Fibroblast of skin of back (primary cell): ENCODE data around the gene C8G. TPM values are rescaled to one million over a fixed set of nuclear protein-coding genes. Genes with fewer than 3 reads are reported as not detected.

ENCODE experiments used
- DNase-seq: peaks from one replicate; pipeline ENCODE4 v3.0.0-alpha.2; 2013
- polyA plus RNA-seq, 2 experiments: library from polyadenylated mRNA; unstranded; fragments of 120-200 nt; gene quantifications; one replicate each; pipeline ENCODE4 v1.2.1, GENCODE V29; 2013; ENCODE audit not compliant: insufficient read length in 2 of 2

C8G gene
- polyA plus RNA-seq (2013, experiment 1 of 2; ENCODE audit: insufficient read length): not detected
- polyA plus RNA-seq (2013, experiment 2 of 2; ENCODE audit: insufficient read length): not detected

DNA sequence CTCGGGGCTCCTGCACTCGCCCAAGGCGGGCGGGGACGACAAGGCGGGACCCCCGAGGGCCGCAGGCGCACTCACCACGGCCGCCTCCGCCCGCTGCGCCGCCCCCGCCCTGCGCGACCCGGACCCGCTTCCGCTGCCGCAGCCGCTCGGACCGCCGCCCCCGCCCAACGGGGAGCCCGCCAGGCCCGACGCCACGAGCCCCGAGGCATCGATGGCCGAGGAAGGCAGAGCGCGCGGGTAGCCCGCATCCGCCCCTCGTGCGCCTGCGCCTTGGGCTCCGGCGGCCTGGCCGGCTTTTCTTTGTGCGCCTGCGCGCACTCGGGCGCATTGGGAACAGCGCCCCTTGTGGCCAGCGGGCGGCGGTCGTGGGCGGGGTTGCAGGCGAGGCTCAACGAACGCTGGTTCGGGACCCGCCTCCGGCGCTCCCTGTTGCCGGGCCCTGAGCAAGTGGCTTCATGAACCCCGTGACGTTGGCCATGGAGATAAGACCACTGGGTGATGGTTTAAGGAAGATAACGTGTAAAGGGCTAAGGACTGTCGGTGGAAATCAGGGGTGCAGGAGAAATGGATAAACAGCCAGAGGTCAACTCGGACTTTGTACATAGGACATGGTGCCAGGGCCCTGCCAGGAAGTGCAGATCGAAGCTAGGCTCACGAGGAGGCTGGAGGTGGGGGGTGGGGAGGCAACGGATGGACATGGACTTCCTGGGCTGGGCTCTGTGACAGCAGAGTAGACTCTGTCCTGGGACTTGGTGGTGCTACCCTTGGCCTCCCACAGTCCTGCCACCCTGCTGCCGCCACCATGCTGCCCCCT, at the start of gene C8G, which contains the start of gene FBXW5:
C8G (plus strand) TSS at position 725 of the 814 bp plus-strand sequence; CDS start at position 803, 78 bp downstream.
FBXW5 (minus strand) TSS at position 220 of the 814 bp plus-strand sequence. CDS start 655 bp downstream, outside the sequence.
- peak; percentile 93 for DNase-seq

DNA sequence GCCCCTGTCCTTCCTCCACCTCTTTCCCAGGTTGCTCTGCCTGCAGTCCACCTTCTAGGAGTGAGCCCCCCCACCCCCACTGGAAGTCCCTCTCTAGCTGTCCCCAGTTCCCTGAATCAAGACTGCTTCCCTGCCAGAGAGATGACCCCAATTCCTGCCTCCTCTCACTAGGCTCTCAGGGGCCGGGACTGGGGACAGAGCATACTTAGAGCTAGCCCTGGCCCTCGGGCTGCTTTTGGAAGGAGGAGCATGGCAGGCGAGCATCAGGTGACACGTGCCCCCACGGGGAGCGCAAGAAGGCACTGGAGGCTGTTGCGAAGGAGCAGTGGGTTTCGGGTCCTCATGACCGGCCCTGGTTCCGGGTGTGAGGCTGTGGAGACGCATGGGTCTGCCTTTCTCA, 49.0 kb upstream of the C8G start:
- no peak for DNase-seq

DNA sequence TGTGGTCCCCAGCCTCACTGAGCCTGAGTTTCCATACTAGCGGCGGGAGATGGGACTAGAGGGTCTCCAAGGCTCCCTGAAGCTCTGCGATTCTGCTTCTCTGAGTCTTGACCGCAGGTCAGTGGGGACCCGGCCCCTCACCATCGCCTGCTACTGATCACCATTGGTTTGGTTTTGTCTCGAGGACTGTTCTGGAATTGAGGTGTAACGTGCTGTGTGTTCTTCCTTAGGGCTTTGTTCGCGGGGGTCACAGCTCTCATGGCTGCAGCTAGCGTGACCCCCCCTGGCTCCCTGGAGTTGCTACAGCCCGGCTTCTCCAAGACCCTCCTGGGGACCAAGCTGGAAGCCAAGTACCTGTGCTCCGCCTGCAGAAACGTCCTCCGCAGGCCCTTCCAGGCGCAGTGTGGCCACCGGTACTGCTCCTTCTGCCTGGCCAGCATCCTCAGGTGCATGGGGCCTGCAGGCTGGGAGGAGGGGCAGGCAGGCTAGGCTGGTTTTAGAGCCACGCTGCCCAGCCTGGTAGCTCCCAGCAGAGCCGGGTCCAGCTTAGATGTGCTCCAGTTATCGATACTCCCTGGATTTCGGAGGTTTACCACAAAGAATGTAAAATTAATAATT, 46.5 kb upstream of the C8G start:
- no peak for DNase-seq

DNA sequence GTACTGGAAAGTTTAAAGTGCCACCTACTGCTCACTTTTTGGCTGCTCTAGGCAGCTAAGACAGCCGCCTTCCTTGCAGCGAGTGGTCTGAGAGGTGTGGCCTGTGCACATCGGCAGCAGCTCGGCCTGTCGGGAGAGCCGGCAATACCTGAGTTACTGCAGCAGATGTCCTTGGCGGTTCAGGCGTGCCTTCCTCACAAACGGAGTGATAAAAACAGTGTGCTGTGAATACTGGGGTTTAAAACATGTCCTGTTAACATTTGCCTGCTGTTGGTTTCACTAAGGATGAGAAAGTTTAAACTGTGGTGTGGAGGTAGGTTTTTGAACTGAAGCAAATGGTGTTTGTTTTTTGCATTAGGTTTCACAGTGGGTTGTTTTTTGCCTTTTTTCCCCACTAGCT, 45.8 kb upstream of the C8G start:
- no peak for DNase-seq

DNA sequence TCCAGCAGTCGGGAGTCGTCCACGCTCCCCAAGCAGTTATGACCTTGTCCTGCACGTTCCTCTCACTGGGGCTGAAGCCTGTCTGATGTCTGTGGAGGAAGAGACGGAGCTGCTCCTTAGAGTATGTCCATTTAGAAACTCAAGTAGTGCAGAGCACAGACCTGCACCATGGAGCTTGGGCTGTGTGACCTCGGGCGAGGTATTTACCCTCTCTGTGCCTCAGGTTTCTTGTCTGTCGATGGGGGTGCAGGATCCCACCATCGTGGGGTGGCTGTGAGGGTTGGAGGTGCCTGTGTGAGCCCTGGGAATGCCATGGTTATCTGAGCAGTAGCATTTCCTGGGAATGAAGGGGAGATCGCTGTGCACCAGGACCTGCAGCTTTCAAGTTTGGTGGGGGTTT, 44.5 kb upstream of the C8G start:
- DNase-seq: no peak

DNA sequence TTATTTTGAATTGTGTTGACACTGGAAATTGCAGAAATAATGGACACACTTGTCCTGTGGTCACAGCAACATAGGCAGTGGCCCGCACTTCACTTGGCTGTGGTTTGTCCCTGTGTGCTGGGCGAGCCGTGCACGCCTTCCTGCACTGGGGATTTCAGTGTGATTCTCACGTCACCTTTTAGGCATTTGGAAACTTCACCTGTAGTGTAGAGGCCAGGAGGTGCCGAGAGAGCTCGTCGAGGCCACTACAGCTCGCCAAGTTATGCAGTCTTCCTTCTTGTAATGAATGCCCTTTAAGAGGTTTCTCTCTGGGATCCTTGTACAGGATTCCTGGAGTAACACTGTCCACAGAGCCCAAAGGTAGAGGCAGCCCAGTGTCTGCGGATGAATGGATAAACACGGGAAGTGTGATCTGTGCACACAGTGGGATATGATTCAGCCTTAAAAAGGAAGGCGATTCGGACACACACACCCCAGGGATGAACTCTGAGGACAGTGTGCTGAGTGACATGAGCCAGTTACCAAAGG, 44.0 kb upstream of the C8G start:
- no peak for DNase-seq

DNA sequence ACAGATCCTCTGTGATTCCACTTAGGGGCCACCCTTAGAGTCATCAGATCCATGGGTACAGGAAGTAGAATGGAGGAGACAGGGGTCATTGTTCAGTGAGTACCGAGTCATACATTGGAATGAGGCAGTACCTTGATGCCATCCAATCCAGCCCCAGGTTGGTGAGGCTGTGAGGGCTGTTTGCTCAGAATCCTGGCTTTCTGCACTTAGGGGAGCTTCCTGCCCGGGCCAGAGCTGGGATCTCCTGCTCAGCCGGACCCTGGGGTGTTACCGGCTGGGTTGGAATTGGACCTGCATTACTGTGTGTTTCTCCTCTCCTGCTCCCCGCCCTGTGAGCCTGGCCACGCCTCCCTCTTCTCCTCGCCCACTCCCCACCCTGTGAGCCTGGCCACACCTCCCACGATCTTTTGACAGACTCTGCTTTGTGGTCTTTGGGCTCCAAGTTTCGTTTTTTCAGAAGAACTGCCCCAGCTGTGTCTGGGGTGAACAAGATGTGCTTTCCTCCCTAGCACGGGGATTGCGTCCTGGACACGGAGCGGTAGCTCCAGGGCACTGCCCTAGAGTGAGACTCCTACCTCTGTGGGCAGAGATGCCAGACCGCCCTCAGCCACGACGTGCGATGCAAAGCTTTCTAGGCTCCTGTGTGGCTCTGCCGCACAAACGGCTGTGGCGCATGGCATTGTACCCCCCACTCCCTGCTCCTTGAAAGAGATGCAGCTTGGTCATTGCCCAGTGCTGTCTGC, 43.4 kb upstream of the C8G start:
- peak; percentile 15 for DNase-seq

DNA sequence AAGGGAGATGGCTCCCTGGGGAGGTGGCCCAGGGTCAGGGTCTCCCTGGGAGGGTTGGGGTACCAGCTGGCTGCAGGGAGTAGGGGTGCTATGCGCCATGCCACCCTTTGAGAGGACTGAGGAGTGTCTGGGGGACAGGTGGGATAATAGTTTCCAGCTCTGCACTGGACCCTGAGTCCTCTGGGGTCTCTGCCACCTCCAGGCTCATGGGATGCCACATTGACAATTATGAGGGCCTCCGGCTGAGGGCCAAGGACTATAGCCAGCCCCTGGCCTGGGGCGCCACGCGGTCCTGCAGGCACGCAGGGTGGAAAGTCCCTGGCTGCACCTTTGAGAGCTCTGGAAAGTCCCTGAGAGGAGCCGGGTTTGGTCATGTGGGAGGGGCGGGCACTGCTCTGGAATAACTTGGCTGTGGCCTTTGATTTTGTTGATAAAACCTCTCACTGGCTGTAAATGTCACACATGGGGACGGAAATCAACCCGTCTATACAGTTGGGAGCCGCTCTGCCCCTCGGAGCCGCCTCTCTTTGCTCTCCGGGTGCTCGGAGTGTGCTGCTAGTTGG, 42.7 kb upstream of the C8G start:
- DNase-seq: no peak

DNA sequence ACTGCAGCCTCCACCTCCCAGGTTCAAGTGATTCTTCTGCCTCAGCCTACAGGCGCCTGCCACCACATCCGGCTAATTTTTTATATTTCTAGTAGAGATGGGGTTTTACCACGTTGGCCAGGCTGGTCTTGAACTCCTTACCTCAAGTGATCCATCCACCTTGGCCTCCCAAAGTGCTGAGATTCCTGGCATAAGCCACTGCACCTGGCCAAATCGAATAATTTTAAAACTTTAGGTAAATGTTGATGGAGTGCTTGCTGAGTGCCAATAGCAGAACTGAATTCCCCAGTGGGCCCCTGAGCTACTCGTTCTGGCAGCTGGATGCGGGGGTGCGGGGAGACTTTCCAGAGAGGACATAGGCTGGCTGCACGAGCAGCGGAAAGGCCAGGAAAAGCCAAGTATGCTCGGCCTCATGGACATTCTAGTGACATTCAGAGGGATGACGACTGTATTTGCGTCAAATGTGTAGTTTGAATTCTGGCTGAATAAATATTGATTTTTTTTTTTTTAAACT, 41.9 kb upstream of the C8G start:
- DNase-seq: no peak

DNA sequence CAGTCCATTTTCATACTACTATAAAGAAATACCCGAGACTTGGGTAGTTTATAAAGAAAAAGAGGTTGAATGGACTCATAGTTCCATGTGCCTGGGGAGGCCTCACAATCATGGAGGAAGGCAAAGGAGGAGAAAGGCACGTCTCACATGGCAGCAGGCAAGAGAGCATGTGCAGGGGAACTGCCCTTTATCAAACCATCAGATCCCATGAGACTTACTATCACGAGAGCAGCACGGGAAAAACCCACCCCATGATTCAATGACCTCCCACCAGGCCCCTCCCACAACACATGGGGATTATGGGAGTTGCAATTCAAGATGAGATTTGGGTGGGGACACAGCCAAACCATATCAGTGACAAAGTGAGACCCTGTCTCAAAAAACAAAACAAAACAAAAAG, 38.8 kb upstream of the C8G start:
- DNase-seq: no peak

DNA sequence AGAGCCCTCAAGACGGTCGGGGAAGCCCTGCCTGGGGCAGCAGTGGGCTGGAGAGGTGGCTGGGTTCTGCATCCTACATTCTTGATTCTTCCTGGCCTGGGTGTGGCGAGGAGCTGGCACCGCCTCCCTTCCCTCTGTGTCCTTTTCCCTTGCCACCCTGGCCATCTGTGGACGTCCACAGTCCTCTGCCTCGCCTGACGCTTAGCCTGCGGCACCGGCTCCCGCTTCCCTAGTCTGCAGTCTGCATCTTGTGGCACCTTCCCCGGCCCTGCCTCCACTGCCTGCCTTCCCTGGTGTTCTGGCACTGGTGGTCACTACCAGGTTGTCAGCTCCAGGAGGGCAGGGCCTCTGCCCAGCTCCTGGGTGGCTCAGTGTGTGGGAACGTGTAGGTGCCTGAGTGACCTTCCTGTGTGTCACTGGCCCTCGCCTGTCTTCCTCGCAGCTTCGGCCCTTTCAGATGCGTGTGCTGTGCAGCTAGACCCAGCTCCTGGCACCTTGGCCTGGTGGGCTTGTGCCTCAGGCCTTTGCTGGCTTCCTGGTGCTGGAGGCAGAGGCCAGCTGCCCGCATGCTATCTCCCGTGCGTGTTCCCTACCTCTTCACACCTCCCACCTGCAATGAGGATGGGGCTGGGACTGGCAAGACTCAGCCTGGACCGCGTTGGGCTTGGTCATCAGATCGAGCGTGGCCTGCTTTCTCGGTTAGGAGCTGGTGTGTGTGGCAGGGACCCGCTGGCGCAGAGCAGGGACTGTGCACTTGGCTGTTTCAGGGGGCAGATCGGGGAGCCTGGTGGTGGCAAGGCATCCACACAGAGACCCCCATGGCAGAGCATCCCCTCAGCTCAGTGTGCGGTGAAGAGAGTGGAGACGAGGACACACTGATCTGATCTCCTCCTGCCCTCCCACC, 37.8 kb upstream of the C8G start:
- DNase-seq: no peak

DNA sequence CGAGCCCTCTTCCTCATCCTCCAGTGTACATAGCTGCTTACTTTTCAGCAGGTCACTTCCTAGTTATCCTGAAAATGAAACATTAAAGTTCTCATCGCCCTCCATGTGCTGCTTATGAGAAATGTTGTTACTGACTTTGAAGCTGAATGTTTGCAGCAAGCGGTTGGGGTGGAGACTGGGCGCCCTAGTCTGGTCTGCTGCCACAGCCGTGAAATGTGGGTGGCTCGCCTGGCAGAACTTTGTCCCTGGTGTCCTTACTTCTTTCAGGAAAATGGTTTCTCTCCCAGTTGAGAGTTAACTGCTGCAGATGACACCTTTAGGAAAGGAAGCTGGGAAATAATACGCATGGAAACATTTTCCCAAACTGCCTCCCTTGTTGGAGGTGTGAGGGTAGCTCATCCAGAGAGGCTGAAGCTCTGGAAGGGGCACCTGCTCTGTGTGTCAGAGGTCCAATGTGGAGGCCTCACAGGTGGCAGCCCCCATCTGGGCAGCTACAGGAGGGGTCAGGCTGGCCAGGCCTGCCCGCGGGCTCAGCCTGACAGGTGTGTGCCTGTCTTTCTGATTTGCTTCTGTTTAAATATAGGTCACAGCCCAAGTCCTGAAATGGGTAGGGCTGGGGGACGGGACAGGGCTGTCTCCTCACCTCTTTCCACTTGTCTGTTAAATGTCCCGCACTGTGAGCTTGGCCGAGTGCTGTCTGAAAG, 34.7 kb upstream of the C8G start:
- no peak for DNase-seq

DNA sequence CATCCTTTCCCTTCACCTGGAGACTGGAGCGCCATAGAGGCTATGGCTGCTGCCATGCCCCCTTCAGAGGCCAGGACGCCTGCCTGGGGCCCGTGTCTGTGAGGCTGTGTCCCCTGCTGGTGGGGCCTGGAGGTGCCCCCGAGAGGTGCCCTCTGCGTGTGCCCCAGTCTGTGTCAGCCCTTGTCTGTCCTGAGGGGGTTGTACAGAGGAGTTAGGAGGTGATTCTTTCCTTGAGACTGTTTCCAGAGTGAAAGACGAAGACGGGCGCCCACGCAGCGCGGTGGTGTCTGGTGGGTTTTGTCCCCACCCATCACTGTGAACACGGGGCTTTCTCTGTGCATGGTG, 34.2 kb upstream of the C8G start:
- no peak for DNase-seq

DNA sequence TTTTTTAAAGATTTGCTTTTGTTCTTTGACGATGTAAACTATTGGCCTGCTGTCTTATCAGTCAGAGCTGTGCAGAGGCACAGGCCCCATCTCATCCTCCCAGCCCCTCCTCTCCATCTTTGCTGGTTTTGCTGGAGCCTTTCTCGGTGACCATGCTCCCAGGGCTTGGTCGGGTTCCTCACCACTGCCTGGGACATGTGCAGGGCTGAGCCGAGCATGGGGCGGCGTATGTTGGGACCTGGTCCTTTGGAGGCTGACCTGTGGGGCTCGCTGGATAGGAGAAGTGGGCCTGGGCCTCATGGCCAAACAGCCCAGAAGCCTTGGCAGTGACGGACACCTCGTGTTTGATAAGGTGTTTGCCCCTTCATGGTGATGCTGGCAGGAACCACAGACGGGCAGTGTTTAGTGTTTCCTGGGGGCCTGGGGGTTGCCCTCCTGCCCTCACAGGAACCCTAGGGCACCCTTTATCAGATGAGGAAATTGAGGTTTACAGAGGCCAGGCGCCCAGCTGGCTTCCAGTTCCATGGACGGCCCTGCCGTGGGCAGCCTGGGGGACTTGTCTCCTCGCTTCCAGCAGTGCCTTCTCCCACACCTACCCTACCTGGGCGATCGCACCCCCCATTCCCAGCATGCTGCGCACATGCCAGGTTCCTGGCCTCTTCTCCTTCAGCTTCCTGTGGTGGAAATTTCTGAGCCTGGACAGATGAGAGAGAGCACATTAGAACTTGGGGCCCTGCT, 31.2 kb upstream of the C8G start:
- no peak for DNase-seq

DNA sequence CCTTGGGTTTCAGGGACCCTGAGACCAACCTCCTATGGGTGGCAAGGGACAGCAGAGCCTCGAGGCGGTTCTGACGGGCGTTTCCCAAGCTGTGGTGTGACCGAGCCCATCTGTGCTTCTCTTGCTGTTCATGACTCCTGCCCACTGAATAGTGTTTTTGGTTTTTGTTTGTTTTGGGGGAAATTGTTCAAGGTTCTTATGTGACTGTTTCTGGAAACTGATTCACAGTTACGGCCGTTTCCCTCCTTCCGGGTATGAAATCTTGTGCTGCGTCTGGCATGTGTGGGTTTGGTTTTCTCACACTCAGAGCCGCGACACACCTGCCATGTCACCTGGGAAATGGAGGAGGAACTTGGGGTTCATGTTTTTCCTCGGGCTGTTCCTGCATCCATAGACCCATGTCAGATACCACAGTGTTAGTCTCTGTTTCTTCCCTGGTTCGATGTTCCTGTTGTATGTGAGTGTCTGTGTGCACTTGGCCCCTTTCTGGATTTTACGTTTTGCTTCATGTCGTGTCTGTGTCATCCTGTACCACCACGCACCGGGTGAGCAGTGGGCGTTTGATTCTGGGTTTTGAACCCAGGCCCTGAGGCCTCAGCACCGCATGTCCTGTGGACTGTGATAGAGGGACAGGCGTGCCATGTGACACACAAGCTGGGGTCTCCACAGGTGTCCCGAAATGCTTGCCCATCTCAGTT, 29.3 kb upstream of the C8G start:
- no peak for DNase-seq

DNA sequence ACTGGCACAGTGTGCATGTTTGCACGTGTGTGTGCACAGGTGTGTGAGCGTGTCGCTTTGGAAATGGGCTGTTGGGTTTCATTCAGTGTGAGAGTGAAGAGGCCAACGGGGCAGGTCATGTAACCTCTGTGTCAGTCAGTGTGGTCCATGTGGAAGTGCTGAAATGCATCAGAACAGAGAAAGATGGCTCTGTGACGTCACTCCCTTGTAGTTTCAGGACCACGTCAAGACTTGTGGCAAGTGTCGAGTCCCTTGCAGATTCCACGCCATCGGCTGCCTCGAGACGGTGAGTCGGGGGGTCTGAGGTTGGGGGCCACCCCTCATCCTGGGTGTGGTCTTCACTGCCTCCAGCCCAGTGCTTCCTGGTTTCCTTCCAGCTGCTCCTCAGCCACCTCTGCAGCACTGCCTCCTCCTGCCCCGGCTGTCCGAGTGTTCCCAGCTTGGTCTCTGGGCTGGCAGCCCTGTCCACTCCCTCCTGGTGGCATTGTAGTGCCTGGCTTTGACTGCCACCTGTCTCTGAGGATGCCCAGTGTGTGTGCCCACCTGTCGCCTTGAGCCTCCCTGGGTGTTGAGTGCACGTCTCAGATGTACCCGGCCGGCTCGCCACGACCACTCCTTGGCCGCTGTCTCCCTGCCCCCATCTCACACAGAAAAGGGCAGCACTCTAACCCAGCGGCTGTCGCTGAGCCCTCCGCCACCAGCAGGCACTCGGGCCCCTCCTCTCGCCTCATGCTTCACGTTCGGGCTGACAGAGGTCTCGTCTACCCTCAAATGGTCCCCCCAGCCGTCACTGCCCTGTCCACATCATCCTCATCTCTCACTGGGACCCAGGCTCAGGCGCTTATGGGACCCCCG, 28.5 kb upstream of the C8G start:
- DNase-seq: no peak

DNA sequence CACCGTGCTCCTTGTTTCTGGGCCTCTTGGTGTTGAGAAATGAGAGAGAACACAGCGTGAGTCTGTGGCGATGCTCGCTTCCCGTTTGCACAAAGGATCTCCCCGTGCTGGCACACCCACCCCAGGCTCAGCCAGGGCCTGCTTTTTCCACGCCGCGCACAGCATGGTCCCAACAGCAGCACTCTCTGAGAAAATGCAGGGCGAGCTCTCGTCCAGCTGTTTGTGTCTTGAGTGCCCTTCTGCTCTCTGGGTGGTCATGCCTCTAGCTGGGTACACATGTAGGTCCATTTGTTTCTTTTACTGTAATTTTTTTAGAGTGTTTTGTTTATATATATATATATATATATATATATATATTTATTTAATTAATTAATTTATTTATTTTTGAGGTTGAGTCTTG, 27.1 kb upstream of the C8G start:
- DNase-seq: no peak

DNA sequence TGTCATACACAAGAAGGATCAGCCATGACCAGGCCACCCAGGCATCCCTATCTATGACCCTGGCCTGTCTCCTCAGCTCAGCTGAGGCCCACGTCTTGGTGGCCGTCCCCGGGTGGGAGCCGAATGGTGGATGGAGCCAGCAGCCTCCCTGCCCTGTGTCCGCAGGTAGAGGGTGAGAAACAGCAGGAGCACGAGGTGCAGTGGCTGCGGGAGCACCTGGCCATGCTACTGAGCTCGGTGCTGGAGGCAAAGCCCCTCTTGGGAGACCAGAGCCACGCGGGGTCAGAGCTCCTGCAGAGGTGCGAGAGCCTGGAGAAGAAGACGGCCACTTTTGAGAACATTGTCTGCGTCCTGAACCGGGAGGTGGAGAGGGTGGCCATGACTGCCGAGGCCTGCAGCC, 25.0 kb upstream of the C8G start:
- DNase-seq: no peak
